GM21576 (cell line): Measurements from ENCODE around the gene NINJ2.
A peak's percentile ranks its signal among the peaks of the same experiment; 100 is the strongest.

Experiments used
- ATAC-seq: cut with Tn5 transposase; IDR thresholded peaks from one replicate; pipeline ENCODE4 v1.9.1; 2021; ENCODE audit warnings: mild to moderate bottlenecking, moderate library complexity; ENCODE audit not compliant: unreplicated experiment

Gene NINJ2

GRCh38 chr12:674272-674781 is 11.1 kb upstream of the NINJ2 start:
- peak; percentile 84 for ATAC-seq

GRCh38 chr12:673849-674248 is 10.6 kb upstream of the NINJ2 start:
- ATAC-seq, result peak; percentile 5

- no peak for ATAC-seq
Observed at GRCh38 chr12:669576-669945, 6.3 kb upstream of the NINJ2 start.

GRCh38 chr12:668090-668481 is 4.8 kb upstream of the NINJ2 start:
- no peak for ATAC-seq

- peak; percentile 30 for ATAC-seq
Observed at GRCh38 chr12:666766-667308, 3.6 kb upstream of the NINJ2 start.

- ATAC-seq, result no peak
Observed at GRCh38 chr12:666066-666465, 2.8 kb upstream of the NINJ2 start.

GRCh38 chr12:664779-665092 is 1.5 kb upstream of the NINJ2 start:
- no peak for ATAC-seq

- no peak for ATAC-seq
Observed at GRCh38 chr12:664075-664778, 982 bp upstream of the NINJ2 start.

GRCh38 chr12:662566-663292 is 516 bp downstream of the NINJ2 start:
- ATAC-seq, result no peak

- no peak for ATAC-seq
Observed at GRCh38 chr12:661720-662486, 1.3 kb downstream of the NINJ2 start.

- ATAC-seq, result peak; percentile 70
Observed at GRCh38 chr12:659090-659683, 4.1 kb downstream of the NINJ2 start.

- ATAC-seq, result no peak
Observed at GRCh38 chr12:650983-651382, 12.3 kb downstream of the NINJ2 start.

GRCh38 chr12:647385-648085 is 15.7 kb downstream of the NINJ2 start:
- ATAC-seq, result no peak

GRCh38 chr12:646442-647384 is 16.5 kb downstream of the NINJ2 start:
- ATAC-seq, result no peak

- ATAC-seq, result no peak
Observed at GRCh38 chr12:645563-646071, 17.6 kb downstream of the NINJ2 start.

- ATAC-seq, result no peak
Observed at GRCh38 chr12:644818-645552, 18.3 kb downstream of the NINJ2 start.

GRCh38 chr12:644303-644639 is 19.0 kb downstream of the NINJ2 start:
- no peak for ATAC-seq

GRCh38 chr12:643475-644302 is 19.6 kb downstream of the NINJ2 start:
- ATAC-seq, result no peak
